Liver (tissue), 9 donors: ENCODE results near the gene LIPM. TPM values are rescaled to one million over a fixed set of nuclear protein-coding genes. Genes with fewer than 3 reads are reported as not detected.

ENCODE experiments used
- DNase-seq: peaks from one replicate; pipeline ENCODE4 v3.0.0-alpha.2; 2017; ENCODE audit warnings: low spot score
- H3K27ac ChIP-seq, 2 donors: one replicate each; pipeline ENCODE4 v1.7.0; 2013; ENCODE audit warnings: inconsistent platforms in 2 of 2, low read length in 2 of 2, control low read depth in 1 of 2, low read depth in 1 of 2, mild to moderate bottlenecking in 1 of 2
- H3K27me3 ChIP-seq, 4 donors: one replicate each; pipeline versions ENCODE4 v1.6.1 to v1.7.0; 2013; ENCODE audit warnings: low read length in 3 of 4, inconsistent platforms in 1 of 4, mild to moderate bottlenecking in 1 of 4, moderate library complexity in 1 of 4; ENCODE audit not compliant: control insufficient read depth in 4 of 4, insufficient read depth in 4 of 4
- H3K36me3 ChIP-seq, 4 donors: one replicate each; pipeline versions ENCODE4 v1.6.1 to v1.7.0; 2013; ENCODE audit warnings: low read length in 3 of 4, mild to moderate bottlenecking in 3 of 4, low read depth in 1 of 4, moderate library complexity in 1 of 4; ENCODE audit not compliant: control insufficient read depth in 4 of 4, insufficient read depth in 3 of 4
- H3K4me1 ChIP-seq, 4 donors: one replicate each; pipeline versions ENCODE4 v1.6.1 to v1.7.0; 2013; ENCODE audit warnings: low read length in 3 of 4, mild to moderate bottlenecking in 3 of 4, moderate library complexity in 1 of 4; ENCODE audit not compliant: control insufficient read depth in 4 of 4, insufficient read depth in 4 of 4
- H3K4me3 ChIP-seq, 3 donors: one replicate each; pipeline versions ENCODE4 v1.6.1 to v1.7.0; 2013; ENCODE audit warnings: low read length in 3 of 3, control low read depth in 1 of 3, low read depth in 1 of 3, mild to moderate bottlenecking in 1 of 3
- H3K9ac ChIP-seq, 2 donors: one replicate each; pipeline ENCODE4 v1.7.0; 2013; ENCODE audit warnings: low read length in 2 of 2, mild to moderate bottlenecking in 2 of 2, moderate library complexity in 2 of 2, control low read depth in 1 of 2, low read depth in 1 of 2
- H3K9me3 ChIP-seq, 4 donors: one replicate each; pipeline versions ENCODE4 v1.6.1 to v1.7.0; 2013; ENCODE audit warnings: low read length in 3 of 4; ENCODE audit not compliant: control insufficient read depth in 4 of 4
- ATF3 ChIP-seq: IDR thresholded peaks from 2 replicates; pipeline ENCODE4 v1.6.1; 2016; ENCODE audit warnings: antibody characterized with exemption
- EGR1 ChIP-seq, 2 donors: IDR thresholded peaks; 2 replicates each; pipeline ENCODE4 v1.6.1; 2016 to 2018; ENCODE audit warnings: antibody characterized with exemption in 2 of 2, low read depth in 2 of 2
- FOXA1 ChIP-seq: IDR thresholded peaks from 2 replicates; pipeline ENCODE4 v1.6.1; 2016; ENCODE audit warnings: antibody characterized with exemption
- FOXA2 ChIP-seq: IDR thresholded peaks from 2 replicates; pipeline ENCODE4 v1.6.1; 2016; ENCODE audit warnings: antibody characterized with exemption
- GABPA ChIP-seq, 2 donors: IDR thresholded peaks in 1 of 2; conservative IDR thresholded peaks in 1 of 2; 2 replicates each; pipeline ENCODE4 v1.6.1; 2016; ENCODE audit warnings: antibody characterized with exemption in 2 of 2, mild to moderate bottlenecking in 1 of 2, moderate library complexity in 1 of 2
- HNF4A ChIP-seq, 2 donors: conservative IDR thresholded peaks; 2 replicates each; pipeline ENCODE4 v1.6.1; 2016; ENCODE audit warnings: antibody characterized with exemption in 2 of 2, mild to moderate bottlenecking in 2 of 2
- HNF4G ChIP-seq: IDR thresholded peaks from 2 replicates; pipeline ENCODE4 v1.6.1; 2016; ENCODE audit warnings: antibody characterized with exemption
- JUND ChIP-seq, 2 donors: IDR thresholded peaks; 2 replicates each; pipeline ENCODE4 v1.6.1; 2016; ENCODE audit warnings: antibody characterized with exemption in 2 of 2
- MAX ChIP-seq: IDR thresholded peaks from 2 replicates; pipeline ENCODE4 v1.6.1; 2016; ENCODE audit warnings: antibody characterized with exemption
- NR2F2 ChIP-seq: IDR thresholded peaks from 2 replicates; pipeline ENCODE4 v1.6.1; 2016; ENCODE audit warnings: antibody characterized with exemption
- RAD21 ChIP-seq, 2 donors: IDR thresholded peaks; 2 replicates each; pipeline ENCODE4 v1.6.1; 2016; ENCODE audit warnings: antibody characterized with exemption in 2 of 2, mild to moderate bottlenecking in 2 of 2
- RXRA ChIP-seq, 2 donors: IDR thresholded peaks; 2 replicates each; pipeline ENCODE4 v1.6.1; 2017 to 2018; ENCODE audit warnings: antibody characterized with exemption in 2 of 2, mild to moderate bottlenecking in 1 of 2
- SP1 ChIP-seq: IDR thresholded peaks from 2 replicates; pipeline ENCODE4 v1.6.1; 2018; ENCODE audit warnings: antibody characterized with exemption, mild to moderate bottlenecking
- TAF1 ChIP-seq: conservative IDR thresholded peaks from 2 replicates; pipeline ENCODE4 v1.6.1; 2016; ENCODE audit warnings: antibody characterized with exemption, mild to moderate bottlenecking
- YY1 ChIP-seq: IDR thresholded peaks from 2 replicates; pipeline ENCODE4 v1.6.1; 2016; ENCODE audit warnings: antibody characterized with exemption, mild to moderate bottlenecking
- ZBTB33 ChIP-seq: IDR thresholded peaks from 2 replicates; pipeline ENCODE4 v1.6.1; 2016; ENCODE audit warnings: antibody characterized with exemption
- WGBS: extraction: QIAGEN DNeasy Blood & Tissue Kit; methylation state at CpG from one replicate; pipeline ENCODE4 v1.1.7; 2013; 5-methylcytosine and 5-hydroxymethylcytosine counted together
- polyA plus RNA-seq, 2 donors: library from polyadenylated mRNA; stranded (reverse) in 1 of 2; unstranded in 1 of 2; fragments of 200-250 nt in 1 of 2; fragments of >200 nt in 1 of 2; fragmentation: Nextera tagmentation in 1 of 2; extraction: Ambion mirVana in 1 of 2; gene quantifications; one replicate each; pipeline versions ENCODE4 v1.2.1 to v1.2.3, GENCODE V29; 2013 to 2015
- total RNA-seq, 2 donors: library from RNA; depleted of rRNA; stranded (reverse); fragments of >200 nt; gene quantifications; one replicate each; pipeline ENCODE4 v1.2.3, GENCODE V29; 2014
- TF ChIP-seq, protein P1 (sequence below): fragments of 150-350 bp; IDR thresholded peaks from 2 replicates; pipeline ENCODE4 v1.5.1; 2017; ENCODE audit warnings: improper control_type of control experiment, low read depth, low read length; ENCODE audit not compliant: missing input control
- TF ChIP-seq, protein P2 (sequence below): IDR thresholded peaks from 2 replicates; pipeline ENCODE4 v1.6.1; 2016; ENCODE audit warnings: antibody characterized with exemption, mild to moderate bottlenecking
- donor health status: healthy.
- donor health status: healthy.
- donor health status: healthy.
- donor health status: healthy.
- donor health status: healthy.

The LIPM gene
- total and polyA plus RNA-seq, 4 donors: not detected

DNA sequence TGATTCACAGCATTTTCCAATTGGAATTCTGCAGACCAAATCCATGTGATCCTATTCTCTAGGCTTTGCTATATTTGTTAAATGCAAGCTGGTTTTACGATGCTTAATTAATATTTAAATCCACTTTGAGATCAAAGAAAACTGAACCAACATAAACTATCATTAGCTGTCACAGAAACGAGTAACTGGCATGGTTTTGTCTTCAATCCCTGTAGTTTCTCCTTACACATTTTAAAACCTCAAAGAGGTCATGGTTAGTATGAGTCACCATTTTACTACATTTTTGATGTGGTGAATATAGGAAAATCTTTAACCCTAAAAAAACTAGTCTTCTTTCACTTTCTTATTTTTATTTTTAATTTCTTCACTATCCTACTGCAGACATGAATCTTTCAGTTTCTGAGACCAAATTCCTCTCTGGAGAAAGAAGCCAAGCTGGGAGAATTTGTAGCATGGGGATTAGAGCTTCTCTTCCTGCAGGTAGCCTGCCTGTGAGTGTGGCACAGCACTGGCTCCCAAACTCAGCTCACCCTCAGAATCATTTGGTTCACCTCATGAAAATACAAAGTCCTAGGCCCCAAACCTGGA is 8.7 kb upstream of the LIPM start:
- DNase-seq: no peak
- WGBS: 76% methylated on average over 2 of the region's 2 CpGs
- Histone ChIP-seq H3K9me3 (no peaks in the 10 kb centered on the region), H3K27me3 (no peaks in the 10 kb centered on the region), H3K9ac (no peak overlapping the region), H3K4me1 (peaks cover 2 to 8% (median 5%) of the 10 kb centered on the region in 4 donors), H3K36me3 (no peaks in the 10 kb centered on the region), H3K4me3 (no peak overlapping the region), H3K27ac (no peak overlapping the region)
- TF ChIP-seq FOXA2 (no peak), SP1 (no peak), HNF4G (no peak), MAX (no peak), JUND (IDR thresholded peaks at IDR 0.05) (no peak), EGR1 (IDR thresholded peaks at IDR 0.05; ENCODE audit: low read depth in 2 of 2) (no peak), ZBTB33 (no peak), GABPA (IDR thresholded peaks at IDR 0.05 in 1 of 2, conservative IDR thresholded peaks at IDR 0.05 in 1 of 2) (no peak), TAF1 (no peak), ATF3 (no peak), NR2F2 (no peak), RAD21 (IDR thresholded peaks at IDR 0.05) (no peak), HNF4A (conservative IDR thresholded peaks at IDR 0.05) (no peak), RXRA (IDR thresholded peaks at IDR 0.05) (no peak), FOXA1 (no peak), YY1 (no peak)
- TF ChIP-seq, protein P1, sequence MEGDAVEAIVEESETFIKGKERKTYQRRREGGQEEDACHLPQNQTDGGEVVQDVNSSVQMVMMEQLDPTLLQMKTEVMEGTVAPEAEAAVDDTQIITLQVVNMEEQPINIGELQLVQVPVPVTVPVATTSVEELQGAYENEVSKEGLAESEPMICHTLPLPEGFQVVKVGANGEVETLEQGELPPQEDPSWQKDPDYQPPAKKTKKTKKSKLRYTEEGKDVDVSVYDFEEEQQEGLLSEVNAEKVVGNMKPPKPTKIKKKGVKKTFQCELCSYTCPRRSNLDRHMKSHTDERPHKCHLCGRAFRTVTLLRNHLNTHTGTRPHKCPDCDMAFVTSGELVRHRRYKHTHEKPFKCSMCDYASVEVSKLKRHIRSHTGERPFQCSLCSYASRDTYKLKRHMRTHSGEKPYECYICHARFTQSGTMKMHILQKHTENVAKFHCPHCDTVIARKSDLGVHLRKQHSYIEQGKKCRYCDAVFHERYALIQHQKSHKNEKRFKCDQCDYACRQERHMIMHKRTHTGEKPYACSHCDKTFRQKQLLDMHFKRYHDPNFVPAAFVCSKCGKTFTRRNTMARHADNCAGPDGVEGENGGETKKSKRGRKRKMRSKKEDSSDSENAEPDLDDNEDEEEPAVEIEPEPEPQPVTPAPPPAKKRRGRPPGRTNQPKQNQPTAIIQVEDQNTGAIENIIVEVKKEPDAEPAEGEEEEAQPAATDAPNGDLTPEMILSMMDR: no peak
- TF ChIP-seq, protein P2, sequence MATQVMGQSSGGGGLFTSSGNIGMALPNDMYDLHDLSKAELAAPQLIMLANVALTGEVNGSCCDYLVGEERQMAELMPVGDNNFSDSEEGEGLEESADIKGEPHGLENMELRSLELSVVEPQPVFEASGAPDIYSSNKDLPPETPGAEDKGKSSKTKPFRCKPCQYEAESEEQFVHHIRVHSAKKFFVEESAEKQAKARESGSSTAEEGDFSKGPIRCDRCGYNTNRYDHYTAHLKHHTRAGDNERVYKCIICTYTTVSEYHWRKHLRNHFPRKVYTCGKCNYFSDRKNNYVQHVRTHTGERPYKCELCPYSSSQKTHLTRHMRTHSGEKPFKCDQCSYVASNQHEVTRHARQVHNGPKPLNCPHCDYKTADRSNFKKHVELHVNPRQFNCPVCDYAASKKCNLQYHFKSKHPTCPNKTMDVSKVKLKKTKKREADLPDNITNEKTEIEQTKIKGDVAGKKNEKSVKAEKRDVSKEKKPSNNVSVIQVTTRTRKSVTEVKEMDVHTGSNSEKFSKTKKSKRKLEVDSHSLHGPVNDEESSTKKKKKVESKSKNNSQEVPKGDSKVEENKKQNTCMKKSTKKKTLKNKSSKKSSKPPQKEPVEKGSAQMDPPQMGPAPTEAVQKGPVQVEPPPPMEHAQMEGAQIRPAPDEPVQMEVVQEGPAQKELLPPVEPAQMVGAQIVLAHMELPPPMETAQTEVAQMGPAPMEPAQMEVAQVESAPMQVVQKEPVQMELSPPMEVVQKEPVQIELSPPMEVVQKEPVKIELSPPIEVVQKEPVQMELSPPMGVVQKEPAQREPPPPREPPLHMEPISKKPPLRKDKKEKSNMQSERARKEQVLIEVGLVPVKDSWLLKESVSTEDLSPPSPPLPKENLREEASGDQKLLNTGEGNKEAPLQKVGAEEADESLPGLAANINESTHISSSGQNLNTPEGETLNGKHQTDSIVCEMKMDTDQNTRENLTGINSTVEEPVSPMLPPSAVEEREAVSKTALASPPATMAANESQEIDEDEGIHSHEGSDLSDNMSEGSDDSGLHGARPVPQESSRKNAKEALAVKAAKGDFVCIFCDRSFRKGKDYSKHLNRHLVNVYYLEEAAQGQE: no peak
